Right cardiac atrium (tissue), 5 donors: ENCODE data around the gene PGM1. TPM values are rescaled to one million over a fixed set of nuclear protein-coding genes. Genes with fewer than 3 reads are reported as not detected.

Experiments used
- ATAC-seq, 2 donors: fragments of 200-7000 bp; cut with Tn5 transposase; one replicate each; pipeline versions ENCODE4 v1.8.0 to v1.9.1; 2020; ENCODE audit warnings: moderate library complexity in 2 of 2, mild to moderate bottlenecking in 1 of 2
- DNase-seq, 3 donors: peaks; one replicate each; pipeline ENCODE4 v3.0.0-alpha.2; 2020
- H3K27ac ChIP-seq: one replicate; pipeline ENCODE4 v1.5.1; 2013; ENCODE audit warnings: mild to moderate bottlenecking, low read length, control low read depth, moderate library complexity
- H3K27me3 ChIP-seq: one replicate; pipeline ENCODE4 v1.6.1; 2013; ENCODE audit not compliant: control insufficient read depth, insufficient read depth
- H3K4me1 ChIP-seq: one replicate; pipeline ENCODE4 v1.6.1; 2013; ENCODE audit warnings: low read length; ENCODE audit not compliant: control insufficient read depth, insufficient read depth
- H3K4me3 ChIP-seq: one replicate; pipeline ENCODE4 v1.5.1; 2013; ENCODE audit warnings: low read length, control low read depth
- H3K9me3 ChIP-seq: one replicate; pipeline ENCODE4 v1.6.1; 2013; ENCODE audit warnings: low read length; ENCODE audit not compliant: control insufficient read depth
- whole genome bisulfite sequencing: extraction: QIAGEN DNeasy Blood & Tissue Kit; methylation state at CpG from one replicate; pipeline ENCODE4 v1.1.7; 2013; 5-methylcytosine and 5-hydroxymethylcytosine counted together
- intact Hi-C, 4 donors: fragments of 100-400 bp; cut with DNase I; formaldehyde crosslinking; loops; one replicate each; pipeline versions ENCODE4 v1.11.0 to v1.14.0; 2022 to 2023
- polyA plus RNA-seq: library from polyadenylated mRNA; stranded (reverse); fragments of 200-250 nt; gene quantifications from one replicate; pipeline ENCODE4 v1.2.3, GENCODE V29; 2013
- total RNA-seq, 4 donors: library from RNA; stranded (reverse); fragmentation: NEBNext Ultra II Directional; extraction: Animal tissue kit (Norgen Biotek cat#: 25700); gene quantifications; one replicate each; pipeline ENCODE4 v1.2.1, GENCODE V29; 2021
- donor health status: healthy with polysubstance abuse.
- donor health status: DM: no; HTN: yes; CAD: no.
- donor health status: DM: no; HTN: no; CAD: no.
- donor health status: DM: no; HTN: yes; CAD: no; lungs with severe emphysema.
- donor health status: DM: yes; HTN: yes; CAD: no.

The PGM1 gene
- total and polyA plus RNA-seq, 5 donors: 96.2 to 255 (median 222) TPM

- no peaks in the 10 kb centered on the region for H3K4me1 ChIP-seq
- no peaks in the 10 kb centered on the region for H3K9me3 ChIP-seq
- 78% methylated on average over 3 of the region's 3 CpGs for WGBS
- intact Hi-C loops: no loop called here
- DNase-seq: no peak
- no peak overlapping the region for H3K27ac ChIP-seq
- no peaks in the 10 kb centered on the region for H3K27me3 ChIP-seq
- no peak for ATAC-seq
- H3K4me3 ChIP-seq: no peak overlapping the region
Measured at GRCh38 chr1:63601061-63601460, 7.8 kb downstream of the PGM1 start.

- intact Hi-C loops: no loop called here
- H3K27ac ChIP-seq: no peak overlapping the region
- H3K9me3 ChIP-seq: no peaks in the 10 kb centered on the region
- ATAC-seq (no peak), DNase-seq (no peak)
- H3K27me3 ChIP-seq: no peaks in the 10 kb centered on the region
- no peaks in the 10 kb centered on the region for H3K4me1 ChIP-seq
- no peak overlapping the region for H3K4me3 ChIP-seq
- WGBS: 72% methylated on average over 4 of the region's 4 CpGs
Measured at GRCh38 chr1:63601463-63601862, 8.3 kb downstream of the PGM1 start.

- DNase-seq (no peak), ATAC-seq (no peak)
- intact Hi-C loops: no loop called here
- H3K27ac ChIP-seq: no peak overlapping the region
- no peaks in the 10 kb centered on the region for H3K9me3 ChIP-seq
- no peaks in the 10 kb centered on the region for H3K4me1 ChIP-seq
- 99% methylated on average over 1 of the region's 1 CpG for WGBS
- no peak overlapping the region for H3K4me3 ChIP-seq
- H3K27me3 ChIP-seq: no peaks in the 10 kb centered on the region
Measured at GRCh38 chr1:63601912-63602311, 8.7 kb downstream of the PGM1 start.

- WGBS: 87% methylated on average over 5 of the region's 5 CpGs
- DNase-seq (no peak), ATAC-seq (no peak)
- intact Hi-C loops: no loop called here
- Histone ChIP-seq H3K27me3 (no peaks in the 10 kb centered on the region), H3K4me3 (no peak overlapping the region), H3K4me1 (peaks cover 2% of the 10 kb centered on the region), H3K27ac (no peak overlapping the region), H3K9me3 (no peaks in the 10 kb centered on the region)
Measured at GRCh38 chr1:63602629-63603028, 9.4 kb downstream of the PGM1 start.

GRCh38 chr1:63603810-63604209 is 10.6 kb downstream of the PGM1 start:
- ATAC-seq (no peak), DNase-seq (no peak)
- Histone ChIP-seq H3K4me3 (no peak overlapping the region), H3K27me3 (no peaks in the 10 kb centered on the region), H3K9me3 (no peaks in the 10 kb centered on the region), H3K4me1 (peaks cover 4% of the 10 kb centered on the region), H3K27ac (no peak overlapping the region)
- intact Hi-C loops: no loop called here
- 97% methylated on average over 3 of the region's 3 CpGs for WGBS

GRCh38 chr1:63607322-63607721 is 14.1 kb downstream of the PGM1 start:
- H3K4me3 ChIP-seq: no peak overlapping the region
- H3K4me1 ChIP-seq: peaks cover 4% of the 10 kb centered on the region
- no peak overlapping the region for H3K27ac ChIP-seq
- intact Hi-C loops: no loop called here
- H3K9me3 ChIP-seq: no peaks in the 10 kb centered on the region
- DNase-seq: peak in 1 of 3 donors; percentile 44
- 71% methylated on average over 7 of the region's 7 CpGs for WGBS
- ATAC-seq: peak in 1 of 2 donors; percentile 39
- H3K27me3 ChIP-seq: no peaks in the 10 kb centered on the region

GRCh38 chr1:63611231-63611630 is 18.0 kb downstream of the PGM1 start:
- 70% methylated on average over 3 of the region's 3 CpGs for WGBS
- Histone ChIP-seq H3K4me3 (no peak overlapping the region), H3K9me3 (no peaks in the 10 kb centered on the region), H3K27ac (no peak overlapping the region), H3K27me3 (no peaks in the 10 kb centered on the region), H3K4me1 (peaks cover 4% of the 10 kb centered on the region)
- DNase-seq: no peak
- intact Hi-C loops: loop anchor here in 3 of 4 donors (10.0 kb wide), 2 partner anchors 524 to 634 kb away; no protein-coding TSS in a partner anchor
- no peak for ATAC-seq

- DNase-seq: no peak
- Histone ChIP-seq H3K27ac (no peak overlapping the region), H3K4me1 (peaks cover 2% of the 10 kb centered on the region), H3K27me3 (no peaks in the 10 kb centered on the region), H3K9me3 (no peaks in the 10 kb centered on the region), H3K4me3 (no peak overlapping the region)
- intact Hi-C loops: loop anchor here in 3 of 4 donors (10.0 kb wide), 2 partner anchors 522 to 632 kb away; no protein-coding TSS in a partner anchor
- WGBS: 69% methylated on average over 4 of the region's 4 CpGs
- ATAC-seq: no peak
Measured at GRCh38 chr1:63612564-63612963, 19.4 kb downstream of the PGM1 start.

- no peak overlapping the region for H3K27ac ChIP-seq
- DNase-seq (no peak), ATAC-seq (peak in 1 of 2 donors; percentile 13)
- no peaks in the 10 kb centered on the region for H3K27me3 ChIP-seq
- intact Hi-C loops: loop anchor here in 3 of 4 donors (10.0 kb wide), 2 partner anchors 522 to 632 kb away; no protein-coding TSS in a partner anchor
- H3K9me3 ChIP-seq: no peaks in the 10 kb centered on the region
- H3K4me1 ChIP-seq: peaks cover 2% of the 10 kb centered on the region
- no peak overlapping the region for H3K4me3 ChIP-seq
Measured at GRCh38 chr1:63612971-63613370, 19.8 kb downstream of the PGM1 start.

GRCh38 chr1:63615768-63616420 is 22.7 kb downstream of the PGM1 start:
- Histone ChIP-seq H3K27me3 (no peaks in the 10 kb centered on the region), H3K27ac (no peak overlapping the region), H3K4me3 (no peak overlapping the region), H3K9me3 (no peaks in the 10 kb centered on the region), H3K4me1 (no peaks in the 10 kb centered on the region)
- intact Hi-C loops: loop anchor here (2.0 to 10.0 kb wide), 5 partner anchors 39 to 631 kb away; no protein-coding TSS in a partner anchor
- 30% methylated on average over 6 of the region's 6 CpGs for WGBS
- DNase-seq (peak in 2 of 3 donors; percentile 31 to 47), ATAC-seq (peak; percentile 63 to 66)

- H3K4me3 ChIP-seq: no peak overlapping the region
- ATAC-seq (no peak), DNase-seq (no peak)
- H3K27me3 ChIP-seq: no peaks in the 10 kb centered on the region
- no peak overlapping the region for H3K27ac ChIP-seq
- H3K4me1 ChIP-seq: no peaks in the 10 kb centered on the region
- 95% methylated on average over 6 of the region's 6 CpGs for WGBS
- intact Hi-C loops: loop anchor here (2.0 to 10.0 kb wide), 4 partner anchors 517 to 629 kb away; no protein-coding TSS in a partner anchor
- no peaks in the 10 kb centered on the region for H3K9me3 ChIP-seq
Measured at GRCh38 chr1:63617450-63617849, 24.2 kb downstream of the PGM1 start.
